ENCODE data around the gene TRIM28. TPM values are rescaled to one million over a fixed set of nuclear protein-coding genes. Genes with fewer than 3 reads are reported as not detected.

TRIM28 gene
- total RNA-seq, 1 donor from 2014 or later, result 679 TPM

GRCh38 chr19:58509731-58510083, 34.2 kb upstream of the TRIM28 start:
- Mint-ChIP-seq H3K4me3 (no peak overlapping the region), H3K27me3 (no peaks in the 10 kb centered on the region), H3K36me3 (no peaks in the 10 kb centered on the region), H3K9me3 (peaks cover 5% of the 10 kb centered on the region), H3K27ac (no peak overlapping the region), H3K4me1 (ENCODE audit: unreplicated experiment) (no peaks in the 10 kb centered on the region)
- DNase-seq (ENCODE audit: extremely low spot score, unreplicated experiment), result no peak
- TF ChIP-seq CTCF (conservative IDR thresholded peaks at IDR 0.05), result no peak

DNA sequence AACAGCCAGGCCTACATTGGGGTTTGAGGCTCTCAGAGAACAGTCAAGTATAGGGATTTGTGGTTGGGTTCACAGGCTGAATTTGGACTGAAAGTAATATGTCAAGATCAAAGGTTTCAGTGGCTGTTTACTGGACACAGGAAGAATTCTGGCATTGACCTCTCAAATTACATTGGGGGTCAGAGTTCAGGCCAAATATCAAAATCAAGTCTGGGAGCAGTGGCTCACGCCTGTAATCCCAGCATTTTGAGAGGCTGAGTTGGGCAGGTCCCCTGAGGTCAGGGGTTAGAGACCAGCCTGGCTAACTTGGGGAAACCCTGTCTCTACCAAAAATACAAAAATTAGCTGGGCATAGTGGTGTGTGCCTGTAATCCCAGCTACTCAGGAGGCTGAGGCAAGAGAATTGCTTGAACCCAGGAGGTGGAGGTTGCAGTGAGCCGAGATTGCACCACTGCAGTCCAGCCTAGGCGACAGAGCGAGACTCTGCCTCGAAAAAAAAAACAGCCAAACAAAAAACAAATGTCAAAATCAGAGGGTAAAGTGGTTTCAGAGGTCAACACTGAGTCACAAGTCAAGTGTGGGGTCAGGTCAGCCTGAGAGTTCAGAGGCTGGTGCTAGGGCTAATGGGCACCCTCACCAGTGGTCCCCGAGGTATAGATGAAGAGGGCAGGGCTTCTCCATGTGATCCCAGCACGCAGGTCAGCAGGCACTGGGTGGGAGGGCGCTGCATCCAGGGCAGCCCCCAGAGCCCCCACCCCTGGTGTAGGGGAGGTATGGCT, 33.6 kb upstream of the TRIM28 start:
- Mint-ChIP-seq H3K27me3 (no peaks in the 10 kb centered on the region), H3K36me3 (peaks cover under 1% of the 10 kb centered on the region), H3K4me1 (ENCODE audit: unreplicated experiment) (peaks cover under 1% of the 10 kb centered on the region), H3K4me3 (no peak overlapping the region), H3K9me3 (peaks cover 5% of the 10 kb centered on the region), H3K27ac (no peak overlapping the region)
- TF ChIP-seq CTCF (conservative IDR thresholded peaks at IDR 0.05), result no peak
- no peak for DNase-seq (ENCODE audit: extremely low spot score, unreplicated experiment)

DNA sequence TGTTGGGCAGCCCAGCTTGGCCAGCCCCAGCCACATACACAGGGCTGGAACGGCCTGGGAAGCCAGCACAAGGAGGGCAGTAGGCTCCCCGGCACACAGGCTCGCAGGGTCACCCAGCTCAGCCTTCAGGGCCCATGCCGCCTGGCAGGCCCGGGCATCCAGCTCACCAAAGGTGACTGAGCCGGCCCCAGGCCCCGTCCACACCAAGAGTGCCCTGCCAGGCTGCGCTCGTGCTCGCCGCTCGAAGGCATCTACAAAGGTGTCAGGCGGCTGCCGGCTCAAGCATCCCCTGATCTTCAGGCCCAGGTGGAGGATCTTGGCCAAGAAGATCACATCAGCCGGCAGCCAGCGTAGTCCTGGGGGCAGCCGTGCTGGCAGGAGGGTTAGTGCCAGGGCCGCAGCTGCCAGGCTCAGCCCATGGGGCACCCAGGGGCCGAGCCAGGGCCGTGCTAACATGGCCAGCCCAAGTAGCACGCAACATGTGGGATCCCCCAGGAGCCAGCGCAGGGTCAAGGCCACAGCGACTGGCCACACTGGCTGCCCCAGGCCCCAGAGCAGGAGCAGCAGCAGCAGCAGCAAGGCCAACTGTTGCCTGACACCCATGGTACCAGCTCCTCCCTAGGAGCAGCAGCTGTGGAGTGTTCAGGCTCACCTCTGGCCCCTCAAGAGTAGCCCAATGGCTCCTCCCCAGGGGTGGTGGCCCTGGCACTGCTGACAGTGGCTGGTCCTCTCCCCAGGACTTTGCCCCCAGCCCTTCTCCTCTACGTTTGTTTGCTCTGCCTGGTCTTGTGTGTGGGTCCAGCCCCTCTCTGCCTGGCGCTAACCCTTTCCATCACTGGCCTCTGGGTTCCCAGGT, 32.3 kb upstream of the TRIM28 start, which contains the start of gene SLC27A5:
Gene SLC27A5, minus strand, starts transcription at position 640 of the 856 bp plus-strand sequence. Its CDS starts 37 bp downstream, at position 603.
- TF ChIP-seq CTCF (conservative IDR thresholded peaks at IDR 0.05), result no peak
- Mint-ChIP-seq H3K27ac (no peak within 1 kb of the TSS), H3K27me3 (no peaks in the 10 kb centered on the region)

GRCh38 chr19:58513213-58513693, 30.6 kb upstream of the TRIM28 start:
- Mint-ChIP-seq H3K4me1 (ENCODE audit: unreplicated experiment) (peaks cover 8% of the 10 kb centered on the region), H3K36me3 (peaks cover 5% of the 10 kb centered on the region), H3K27ac (peak overlapping the region; percentile 70), H3K27me3 (no peaks in the 10 kb centered on the region), H3K9me3 (no peaks in the 10 kb centered on the region), H3K4me3 (no peak overlapping the region)
- no peak for DNase-seq (ENCODE audit: extremely low spot score, unreplicated experiment)
- TF ChIP-seq CTCF (conservative IDR thresholded peaks at IDR 0.05), result no peak

More for the DNA sequence above, 32.3 kb upstream of the TRIM28 start, which contains the start of gene SLC27A5:
- H3K9me3 Mint-ChIP-seq, result peaks cover 5% of the 10 kb centered on the region
- H3K36me3 Mint-ChIP-seq, result peaks cover 5% of the 10 kb centered on the region
- peaks cover 8% of the 10 kb centered on the region for H3K4me1 Mint-ChIP-seq (ENCODE audit: unreplicated experiment)
- H3K4me3 Mint-ChIP-seq, result no peak within 1 kb of the TSS
- no peak for DNase-seq (ENCODE audit: extremely low spot score, unreplicated experiment)

DNA sequence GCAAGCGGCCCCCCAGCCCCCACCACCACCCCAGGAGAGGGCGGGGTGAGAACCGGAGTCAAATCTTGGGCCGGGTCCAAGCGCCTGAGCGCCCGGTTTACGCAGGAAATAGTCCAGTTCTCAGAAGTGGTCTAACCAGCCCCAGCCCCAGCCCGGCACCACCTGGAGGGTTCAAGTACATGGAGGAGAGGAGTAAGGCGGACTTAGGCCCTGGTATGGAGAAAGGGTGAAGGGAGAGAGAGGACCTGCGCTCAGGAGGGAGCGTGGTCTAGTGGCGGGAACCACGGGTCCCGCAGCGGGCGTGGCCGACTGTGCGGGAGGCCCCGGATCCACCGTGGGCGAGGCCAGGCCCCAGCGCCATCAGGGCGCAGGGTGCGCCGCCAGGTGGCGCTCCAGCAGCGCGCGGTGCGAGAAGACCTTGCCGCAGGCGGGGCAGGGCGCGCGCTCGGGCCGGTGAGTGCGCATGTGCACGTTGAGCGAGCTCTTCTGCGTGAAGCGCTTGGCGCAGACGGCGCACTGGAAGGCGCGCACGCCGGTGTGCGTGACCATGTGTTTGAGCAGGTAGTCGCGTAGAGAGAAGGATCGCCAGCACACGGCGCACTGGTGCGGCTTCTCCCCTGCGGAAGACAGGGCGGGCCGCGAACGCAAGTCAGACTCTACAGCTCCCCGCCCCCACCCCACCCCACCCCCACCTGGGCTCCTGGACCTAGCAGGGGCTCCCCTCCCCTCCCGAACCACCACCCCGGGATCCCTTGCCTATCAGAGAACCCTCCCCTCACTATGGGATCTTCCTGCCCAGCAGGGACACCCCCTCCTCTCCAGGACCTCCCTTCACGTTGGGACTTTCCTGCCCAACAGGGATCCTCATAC, 29.9 kb upstream of the TRIM28 start:
- H3K4me3 Mint-ChIP-seq, result peak overlapping the region; percentile 87
- H3K27me3 Mint-ChIP-seq, result no peaks in the 10 kb centered on the region
- peaks cover 5% of the 10 kb centered on the region for H3K36me3 Mint-ChIP-seq
- peak; percentile 96 for DNase-seq (ENCODE audit: extremely low spot score, unreplicated experiment)
- peaks cover 11% of the 10 kb centered on the region for H3K4me1 Mint-ChIP-seq (ENCODE audit: unreplicated experiment)
- TF ChIP-seq CTCF (conservative IDR thresholded peaks at IDR 0.05), result peak; percentile 98
- H3K9me3 Mint-ChIP-seq, result no peaks in the 10 kb centered on the region
- peak overlapping the region; percentile 70 for H3K27ac Mint-ChIP-seq
